ENCODE measurements around the gene MIA3.

Gene MIA3

DNA sequence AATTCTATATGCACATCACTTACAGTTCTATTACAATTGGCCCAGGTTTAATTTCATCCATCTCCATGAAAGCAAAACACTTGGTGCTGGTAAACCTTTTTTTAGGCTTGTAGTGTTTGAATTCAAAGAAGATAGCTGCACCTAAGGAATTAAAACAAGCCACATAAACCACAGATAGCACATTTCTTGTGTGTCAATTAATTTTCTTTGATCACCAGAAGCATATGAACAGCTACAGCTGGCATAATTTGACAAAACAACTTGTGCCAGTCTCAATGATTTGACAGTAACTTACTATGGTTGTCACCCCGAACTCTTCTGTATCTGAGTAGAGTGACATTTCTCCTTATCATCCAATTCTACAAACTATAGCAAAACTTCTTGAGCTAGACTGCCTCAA is 52.2 kb downstream of the MIA3 start:
- no peak for DNase-seq (ENCODE audit: insufficient read length, low spot score)
- no peak for FAIRE-seq
- TF ChIP-seq POLR2A (IDR thresholded peaks at IDR 0.05; ENCODE audit: low read depth, low read length): no peak

DNA sequence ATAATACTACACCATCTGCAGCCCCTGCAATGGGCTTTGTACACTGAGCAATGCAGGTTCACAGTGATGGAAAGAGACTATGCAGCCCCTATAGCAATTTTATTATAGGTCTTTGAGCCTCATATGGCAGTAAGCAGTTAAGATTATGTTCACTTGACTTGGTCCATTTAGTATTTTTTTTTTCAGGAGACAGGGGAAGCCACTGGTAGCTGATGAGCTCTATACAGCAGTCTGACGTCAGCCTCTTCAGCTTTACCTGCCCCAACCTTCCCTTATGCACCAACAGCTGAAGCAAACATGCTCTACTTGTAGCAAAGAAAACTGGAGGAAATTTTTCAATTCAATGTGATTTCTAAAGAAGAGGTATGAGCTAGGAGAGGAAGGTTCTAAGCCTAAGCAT is 62.2 kb downstream of the MIA3 start:
- TF ChIP-seq POLR2A (IDR thresholded peaks at IDR 0.05; ENCODE audit: low read depth, low read length): no peak
- no peak for FAIRE-seq
- no peak for DNase-seq (ENCODE audit: insufficient read length, low spot score)

DNA sequence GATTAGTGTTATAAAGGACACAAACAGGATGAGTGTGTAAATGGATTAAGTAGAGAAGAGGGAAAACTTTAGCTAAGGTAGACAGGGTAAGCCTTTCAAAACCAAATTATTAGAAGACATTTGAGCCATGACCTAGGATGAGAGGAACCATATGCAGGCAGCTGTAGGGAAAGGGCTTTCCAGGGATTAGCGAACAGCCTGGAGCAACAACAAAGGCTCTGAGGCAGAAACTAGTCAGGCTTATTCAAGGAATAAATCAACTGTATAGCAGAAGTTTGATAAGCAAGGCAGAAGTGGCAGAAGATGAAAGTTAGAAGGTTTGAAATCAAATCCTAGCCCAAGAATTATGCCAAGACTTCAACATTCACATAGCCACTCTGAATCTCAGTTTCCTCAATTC is 73.1 kb downstream of the MIA3 start:
- FAIRE-seq (no peak), DNase-seq (ENCODE audit: insufficient read length, low spot score) (no peak)

DNA sequence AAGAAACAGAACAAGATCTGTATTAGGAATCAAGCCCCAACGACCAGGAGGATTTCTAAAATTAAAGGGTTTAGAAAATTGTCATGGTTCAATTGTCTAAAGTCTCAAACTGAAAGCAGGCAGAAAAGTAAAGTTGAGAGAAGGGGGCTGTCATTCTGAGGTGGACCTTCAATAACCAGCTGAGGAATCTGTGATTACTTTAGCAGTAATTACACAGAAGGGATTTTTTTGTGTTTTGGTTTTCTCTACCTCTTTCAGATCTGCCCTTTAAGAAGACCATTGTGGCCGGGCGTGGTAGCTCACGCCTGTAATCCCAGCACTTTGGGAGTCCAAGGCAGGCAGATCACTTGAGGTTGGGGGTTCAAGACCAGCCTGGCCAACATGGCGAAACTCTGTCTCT is 77.0 kb downstream of the MIA3 start:
- no peak for FAIRE-seq
- no peak for TF ChIP-seq POLR2A (IDR thresholded peaks at IDR 0.05; ENCODE audit: low read depth, low read length)
- no peak for DNase-seq (ENCODE audit: insufficient read length, low spot score)

More for the DNA sequence above, 73.1 kb downstream of the MIA3 start:
- TF ChIP-seq POLR2A (IDR thresholded peaks at IDR 0.05; ENCODE audit: low read depth, low read length): no peak

DNA sequence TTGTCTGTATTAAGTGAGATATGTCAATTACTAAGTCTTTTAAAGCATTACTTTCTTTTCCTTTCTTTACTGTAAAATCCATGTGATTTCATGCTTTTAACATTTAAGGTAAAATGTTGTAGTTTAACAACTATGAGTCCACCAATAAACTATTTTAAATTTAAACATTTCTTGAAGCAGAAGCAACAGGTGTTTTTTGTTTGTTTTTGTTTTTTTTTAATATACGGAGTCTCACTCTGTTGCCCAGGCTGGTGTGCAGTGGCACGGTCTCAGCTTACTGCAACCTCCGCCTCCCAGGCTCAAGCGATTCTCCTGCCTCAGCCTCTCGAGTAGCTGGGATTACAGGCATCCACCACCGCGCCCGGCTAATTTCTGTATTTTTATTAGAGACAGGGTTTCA is 78.8 kb downstream of the MIA3 start:
- TF ChIP-seq POLR2A (IDR thresholded peaks at IDR 0.05; ENCODE audit: low read depth, low read length): no peak
- DNase-seq (ENCODE audit: insufficient read length, low spot score) (no peak), FAIRE-seq (no peak)

DNA sequence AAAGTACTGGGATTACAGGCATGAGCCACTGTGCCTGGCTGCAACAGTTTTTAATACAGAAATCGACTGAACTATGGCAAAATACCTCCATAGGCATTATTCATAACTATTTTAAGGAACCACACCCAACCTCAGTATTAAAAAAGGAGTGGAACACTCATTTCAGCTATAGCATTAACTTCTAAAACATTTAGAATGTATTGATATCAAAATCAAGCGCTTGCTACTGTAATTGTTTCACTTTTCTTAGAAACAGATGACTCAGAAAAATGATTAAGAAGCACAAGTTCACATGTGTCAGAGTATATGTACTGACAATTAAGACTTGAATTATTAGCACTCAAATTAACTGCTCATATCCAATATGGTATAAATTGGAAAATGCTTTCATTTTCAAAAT is 79.3 kb downstream of the MIA3 start:
- no peak for FAIRE-seq
- no peak for DNase-seq (ENCODE audit: insufficient read length, low spot score)
- TF ChIP-seq POLR2A (IDR thresholded peaks at IDR 0.05; ENCODE audit: low read depth, low read length): no peak

DNA sequence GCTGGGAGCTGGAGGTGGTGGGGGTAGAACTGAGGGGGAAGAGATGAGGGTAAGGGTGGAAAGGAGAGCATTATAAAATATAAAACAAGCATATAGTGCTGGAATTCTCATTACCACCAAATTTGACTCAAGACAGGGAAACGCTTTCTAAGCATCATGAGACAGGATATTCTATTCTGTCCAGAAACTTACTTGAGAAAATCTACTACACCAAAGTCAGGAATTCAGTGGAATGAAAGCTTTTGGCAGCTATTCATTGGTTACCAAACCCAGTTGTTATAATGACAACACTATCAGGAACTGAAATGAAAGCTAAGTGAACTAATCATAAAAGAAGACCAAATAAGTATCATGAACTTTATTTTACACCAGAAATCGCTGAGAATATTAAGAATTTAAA is 79.9 kb downstream of the MIA3 start:
- no peak for FAIRE-seq
- no peak for DNase-seq (ENCODE audit: insufficient read length, low spot score)
- TF ChIP-seq POLR2A (IDR thresholded peaks at IDR 0.05; ENCODE audit: low read depth, low read length): no peak

DNA sequence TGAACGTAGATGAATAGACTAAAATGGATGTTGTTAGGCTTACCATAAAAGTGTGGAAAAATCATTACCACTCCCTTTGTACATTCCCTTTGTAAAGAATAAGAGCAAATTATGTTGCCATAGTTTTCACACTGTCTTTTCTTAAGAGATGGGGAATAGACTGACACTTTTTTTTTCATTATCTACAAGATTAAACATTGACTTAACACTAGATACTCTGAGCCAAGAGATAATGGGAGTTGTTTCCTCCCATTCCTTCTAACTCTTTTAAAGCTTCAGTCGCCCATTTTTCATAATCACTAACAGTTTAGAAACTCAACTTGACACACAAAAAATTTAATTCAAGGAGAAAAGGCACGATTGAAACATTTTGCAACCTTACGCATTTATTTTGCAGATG is 84.3 kb downstream of the MIA3 start:
- no peak for TF ChIP-seq POLR2A (IDR thresholded peaks at IDR 0.05; ENCODE audit: low read depth, low read length)
- no peak for FAIRE-seq
- DNase-seq (ENCODE audit: insufficient read length, low spot score): no peak

DNA sequence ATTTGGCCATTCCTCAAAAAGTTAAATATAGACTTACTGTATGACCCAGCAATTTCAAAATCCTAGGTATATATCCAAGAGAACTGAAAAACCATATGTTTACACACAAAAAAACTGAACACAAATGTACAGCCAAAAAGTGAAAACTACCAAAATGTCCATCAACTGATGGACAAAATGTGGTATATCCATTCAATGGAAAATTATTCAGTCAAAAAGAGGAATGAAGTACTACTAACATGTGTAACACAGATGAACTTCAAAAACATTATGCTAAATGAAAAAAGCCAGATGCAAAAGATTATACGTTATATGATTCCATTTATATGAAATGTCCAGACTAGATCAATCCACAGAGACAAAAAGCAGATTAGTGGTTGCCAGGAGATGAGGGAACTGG is 86.4 kb downstream of the MIA3 start:
- no peak for DNase-seq (ENCODE audit: insufficient read length, low spot score)
- TF ChIP-seq POLR2A (IDR thresholded peaks at IDR 0.05; ENCODE audit: low read depth, low read length): no peak
- no peak for FAIRE-seq

DNA sequence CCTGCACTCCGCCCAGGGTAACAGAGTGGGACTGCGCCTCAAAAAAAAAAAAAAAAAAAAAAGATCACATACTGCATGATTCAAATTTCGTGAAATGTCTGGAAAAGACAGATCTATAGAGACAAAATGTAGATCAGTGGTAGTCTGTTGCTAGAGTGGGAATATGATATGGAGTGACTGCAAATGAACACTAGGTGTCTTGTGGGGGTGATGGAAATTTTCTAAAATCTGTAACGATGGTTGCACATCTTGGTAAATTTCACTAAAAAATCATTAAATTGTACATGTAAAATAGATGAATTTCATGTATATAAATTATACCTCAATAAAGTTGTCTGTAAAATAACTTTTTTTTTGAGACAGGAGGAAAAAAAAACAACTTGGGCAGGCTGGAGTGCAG is 88.9 kb downstream of the MIA3 start:
- no peak for TF ChIP-seq POLR2A (IDR thresholded peaks at IDR 0.05; ENCODE audit: low read depth, low read length)
- FAIRE-seq (no peak), DNase-seq (ENCODE audit: insufficient read length, low spot score) (no peak)

DNA sequence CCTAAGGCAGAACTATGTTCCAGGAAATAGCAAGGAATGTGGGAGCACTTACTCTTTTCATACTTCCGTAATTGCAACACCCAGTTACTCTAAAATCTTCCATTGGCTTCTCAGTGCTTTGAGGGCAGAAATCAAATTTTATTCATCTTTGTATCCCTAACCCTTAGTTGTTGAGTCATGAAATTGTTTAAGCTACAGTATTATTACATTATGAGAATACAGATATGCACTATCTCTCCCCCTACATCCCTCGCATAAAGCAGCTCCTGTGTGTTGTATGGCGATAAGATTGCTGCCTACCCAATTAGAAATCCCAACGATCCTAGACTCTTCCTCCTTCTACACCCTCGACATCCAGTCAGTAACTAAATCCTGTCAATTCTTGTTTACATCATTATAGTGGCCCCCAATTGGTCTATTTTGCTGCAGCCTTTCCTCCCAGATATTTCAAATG is 91.8 kb downstream of the MIA3 start:
- DNase-seq (ENCODE audit: insufficient read length, low spot score) (no peak), FAIRE-seq (no peak)
- TF ChIP-seq POLR2A (IDR thresholded peaks at IDR 0.05; ENCODE audit: low read depth, low read length): no peak

DNA sequence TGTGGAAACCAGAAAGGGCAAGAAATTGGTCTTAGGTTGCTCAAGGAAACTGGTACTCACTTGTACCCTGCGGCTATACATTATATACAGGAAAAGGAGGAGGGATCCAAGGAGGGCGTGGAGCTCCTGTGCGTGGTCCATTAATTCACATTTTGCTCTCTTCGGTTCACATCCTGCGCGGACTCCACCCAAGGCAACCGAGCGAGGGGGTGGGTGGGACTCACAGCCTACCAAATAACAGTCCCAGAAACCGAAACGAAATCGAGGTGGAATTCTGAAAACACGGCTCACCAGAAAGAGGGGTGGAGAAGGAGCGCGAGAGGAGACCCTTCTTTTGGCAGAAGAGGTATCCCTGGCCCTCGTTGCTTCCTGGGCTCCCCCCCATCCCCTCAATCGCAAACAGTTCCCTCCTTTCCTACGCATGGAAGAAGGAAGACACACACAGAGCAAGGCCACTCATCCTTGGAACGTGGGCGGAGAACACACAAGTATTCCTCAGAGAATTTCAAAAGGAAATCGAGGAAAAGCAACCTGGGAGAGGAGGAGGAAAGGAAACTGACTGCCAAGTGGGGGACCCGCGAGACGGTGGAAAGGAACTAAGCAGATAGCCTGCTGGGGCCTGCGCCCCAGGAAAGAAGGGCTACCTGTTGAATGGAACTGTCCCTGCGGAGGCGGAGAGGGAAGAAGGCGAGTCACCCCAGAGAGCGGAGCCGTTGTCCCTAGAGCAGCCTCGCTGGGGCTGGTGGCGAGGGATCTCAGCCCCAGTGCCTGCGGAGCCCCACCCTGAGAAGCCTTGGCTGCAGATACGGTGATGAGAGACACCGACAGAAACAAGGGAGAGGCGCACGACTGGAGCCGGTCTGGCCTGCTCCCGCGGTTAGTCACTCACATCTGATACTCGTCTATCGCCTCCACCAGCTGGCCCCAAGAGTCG is 93.7 kb downstream of the MIA3 start:
- peak; percentile 38 for FAIRE-seq

DNA sequence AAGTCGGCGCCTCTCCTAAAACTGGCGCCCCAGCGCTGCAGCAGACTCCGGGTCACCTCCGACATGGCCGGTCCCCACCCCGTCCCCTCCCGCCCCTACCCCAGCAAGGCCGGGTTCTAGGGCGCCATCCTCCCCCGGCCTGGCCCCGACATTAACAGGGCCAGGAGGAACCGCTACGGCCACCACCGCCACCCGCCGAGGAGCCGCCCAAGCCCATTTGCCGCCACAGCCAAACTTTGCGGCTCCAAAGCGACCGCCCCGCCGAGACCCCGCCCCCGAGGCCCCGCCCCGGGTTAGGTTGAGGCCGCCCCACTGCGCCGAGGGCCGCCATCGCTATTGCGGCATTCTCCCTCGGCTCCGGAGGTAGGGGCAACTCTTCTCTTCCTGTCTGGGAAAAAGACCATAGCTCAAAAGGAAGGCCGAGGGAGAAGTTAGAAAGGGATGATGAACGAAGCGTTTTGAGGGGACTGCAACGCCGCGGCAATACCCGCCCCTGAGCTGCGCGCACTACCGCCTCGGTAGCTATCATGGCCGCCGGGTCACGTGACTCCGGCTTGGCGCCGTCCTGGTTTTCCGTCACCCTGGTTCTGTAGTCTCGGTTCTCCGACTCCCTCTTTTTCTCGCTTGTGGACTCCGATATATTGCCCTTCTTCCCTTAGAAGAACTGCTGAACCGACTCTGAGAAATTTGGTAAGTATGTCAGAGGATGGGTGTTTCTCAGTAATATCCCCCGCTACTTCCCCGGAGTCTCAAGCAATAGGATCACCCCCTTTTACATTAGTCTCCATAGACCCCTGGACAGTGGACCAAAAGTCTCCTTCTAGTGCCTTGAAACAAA is 94.6 kb downstream of the MIA3 start, which contains the start of the genes AIDA and BROX:
TSS of gene AIDA (minus strand) at position 239 of the 838 bp plus-strand sequence. CDS start at position 65, 174 bp downstream.
TSS of gene BROX (plus strand) at position 312 of the 838 bp plus-strand sequence. CDS start 3,136 bp downstream, outside the sequence.
- no peak for FAIRE-seq
- DNase-seq (ENCODE audit: insufficient read length, low spot score): peak; percentile 72
- TF ChIP-seq POLR2A (IDR thresholded peaks at IDR 0.05; ENCODE audit: low read depth, low read length): peak; percentile 14

More for the DNA sequence above, 93.7 kb downstream of the MIA3 start:
- peak; percentile 60 for TF ChIP-seq POLR2A (IDR thresholded peaks at IDR 0.05; ENCODE audit: low read depth, low read length)
- peak; percentile 46 for DNase-seq (ENCODE audit: insufficient read length, low spot score)

Measured in H54 (cell line).